HG03066 (cell line): ENCODE measurements around the gene ETV6.
A peak's percentile ranks its signal among the peaks of the same experiment; 100 is the strongest.

Experiments
- ATAC-seq: cut with Tn5 transposase; IDR thresholded peaks from one replicate; pipeline ENCODE4 v1.9.1; 2021; ENCODE audit warnings: low read depth; ENCODE audit not compliant: unreplicated experiment

Gene ETV6

DNA sequence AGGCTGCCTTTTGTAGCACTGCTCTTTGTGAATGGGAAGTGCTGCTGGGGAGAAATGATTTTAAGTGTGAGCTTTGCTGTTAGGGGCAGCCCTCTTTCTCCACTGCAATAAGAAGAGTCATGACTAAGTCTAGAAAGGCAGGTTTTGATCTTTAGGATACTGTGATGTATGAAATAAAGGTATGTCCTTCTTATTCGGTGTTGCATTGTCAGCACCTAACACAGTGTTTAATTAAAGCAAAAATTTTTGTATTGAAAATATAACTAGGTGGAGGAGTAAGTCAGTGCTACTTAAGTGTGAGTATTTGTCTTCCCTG is 81.5 kb downstream of the ETV6 start:
- ATAC-seq: no peak

DNA sequence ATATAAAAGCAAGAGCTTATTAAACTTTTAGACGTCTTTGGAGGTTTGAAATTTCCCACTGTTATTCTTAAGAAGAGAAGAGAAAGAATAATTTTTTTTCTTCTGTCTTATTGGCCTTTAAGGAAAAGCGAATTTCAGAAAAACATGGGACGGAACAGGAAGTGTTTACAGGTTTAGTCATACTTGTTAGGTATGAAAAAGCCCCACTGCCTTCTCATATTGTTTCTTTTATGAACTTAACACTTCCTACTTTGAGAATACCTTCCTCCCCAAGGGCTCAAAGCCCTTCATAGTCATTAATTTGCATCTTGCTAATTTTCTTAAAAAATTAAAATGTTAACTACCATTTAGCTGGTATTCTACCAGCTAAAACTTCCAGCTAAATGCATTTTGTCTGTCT is 82.0 kb downstream of the ETV6 start:
- no peak for ATAC-seq

DNA sequence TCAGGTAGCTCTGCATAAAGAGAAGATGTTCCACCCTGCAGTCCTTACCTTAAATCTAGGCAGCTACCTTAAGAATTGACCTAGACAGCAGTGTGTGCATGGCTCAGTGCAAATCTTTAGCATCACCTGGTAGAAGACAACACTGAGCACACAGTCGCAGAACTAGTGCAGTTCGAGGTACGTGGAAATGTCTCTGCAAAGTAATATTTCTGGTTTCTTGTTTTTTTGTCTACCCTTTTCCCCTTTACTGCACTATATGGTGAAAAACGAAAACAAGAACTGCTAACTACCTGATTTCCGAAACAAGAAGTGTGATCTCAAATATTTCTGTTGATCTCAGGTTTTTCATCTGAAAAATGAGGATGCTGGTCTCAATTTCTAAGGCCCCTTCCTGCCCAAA is 82.5 kb downstream of the ETV6 start:
- ATAC-seq: peak; percentile 43

DNA sequence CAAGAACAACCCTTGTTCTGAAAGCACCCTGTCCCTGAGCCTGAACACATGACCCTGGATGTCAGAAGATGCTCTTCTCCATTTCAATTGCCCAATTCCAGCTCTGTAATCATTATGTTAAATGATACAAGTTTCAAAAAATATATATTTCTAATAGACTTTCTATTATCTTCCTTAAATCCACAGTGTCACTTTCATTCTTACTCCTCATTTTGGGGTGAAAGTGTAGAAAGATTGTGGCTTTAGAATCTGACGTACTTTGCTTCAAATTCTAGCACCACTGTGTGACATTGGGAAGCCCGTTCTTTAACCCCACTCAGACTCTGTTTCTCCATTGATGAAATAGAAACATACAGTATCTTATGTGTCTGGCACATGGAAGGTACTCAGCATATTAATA is 83.2 kb downstream of the ETV6 start:
- no peak for ATAC-seq

DNA sequence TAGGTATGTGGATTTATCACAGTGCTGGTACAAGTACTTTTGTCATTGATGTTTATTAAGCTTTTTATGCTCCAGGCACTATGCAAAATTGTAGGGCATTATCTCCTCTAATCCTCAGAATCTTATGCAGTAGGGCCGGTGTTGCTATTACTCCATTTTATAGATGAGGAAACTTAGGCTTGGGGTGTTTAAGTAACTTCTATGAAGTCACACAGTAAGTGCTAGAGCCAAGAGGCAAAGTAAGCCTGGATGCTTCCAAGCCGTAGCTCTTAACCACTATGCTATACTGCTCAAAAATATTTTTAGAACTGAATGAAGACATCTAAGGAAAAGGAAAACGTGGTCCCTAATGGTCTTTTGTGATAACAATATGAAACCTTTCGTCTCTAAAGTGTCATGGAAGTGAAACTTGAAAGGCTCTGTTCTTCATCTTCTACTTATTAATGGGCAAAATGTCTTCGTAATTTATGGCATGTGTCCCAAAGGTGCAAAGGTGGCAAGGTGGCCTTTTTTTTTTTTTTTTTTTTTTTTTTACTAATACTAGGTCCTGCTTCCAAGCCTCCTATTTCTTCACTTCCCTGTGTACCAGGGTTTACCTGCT is 85.2 kb downstream of the ETV6 start:
- no peak for ATAC-seq

DNA sequence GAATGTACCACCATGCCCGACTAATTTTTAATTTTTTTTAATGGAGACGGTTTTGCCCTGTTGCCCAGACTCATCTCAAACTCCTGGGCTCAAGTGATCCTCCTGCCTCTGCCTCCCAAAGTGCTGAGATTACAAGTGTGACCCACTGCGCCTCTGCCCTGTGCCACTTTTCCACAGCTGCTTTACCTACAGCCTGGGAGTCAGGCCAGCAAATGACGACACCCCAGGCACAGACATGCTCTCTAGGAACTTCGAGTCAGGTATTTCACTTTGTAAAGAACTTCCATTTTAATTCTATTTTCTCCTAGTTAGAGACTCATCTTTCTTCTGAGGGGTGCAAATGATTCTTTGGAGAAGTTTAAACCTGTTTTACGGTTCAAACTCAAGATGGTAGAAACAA is 89.0 kb downstream of the ETV6 start:
- ATAC-seq: no peak

DNA sequence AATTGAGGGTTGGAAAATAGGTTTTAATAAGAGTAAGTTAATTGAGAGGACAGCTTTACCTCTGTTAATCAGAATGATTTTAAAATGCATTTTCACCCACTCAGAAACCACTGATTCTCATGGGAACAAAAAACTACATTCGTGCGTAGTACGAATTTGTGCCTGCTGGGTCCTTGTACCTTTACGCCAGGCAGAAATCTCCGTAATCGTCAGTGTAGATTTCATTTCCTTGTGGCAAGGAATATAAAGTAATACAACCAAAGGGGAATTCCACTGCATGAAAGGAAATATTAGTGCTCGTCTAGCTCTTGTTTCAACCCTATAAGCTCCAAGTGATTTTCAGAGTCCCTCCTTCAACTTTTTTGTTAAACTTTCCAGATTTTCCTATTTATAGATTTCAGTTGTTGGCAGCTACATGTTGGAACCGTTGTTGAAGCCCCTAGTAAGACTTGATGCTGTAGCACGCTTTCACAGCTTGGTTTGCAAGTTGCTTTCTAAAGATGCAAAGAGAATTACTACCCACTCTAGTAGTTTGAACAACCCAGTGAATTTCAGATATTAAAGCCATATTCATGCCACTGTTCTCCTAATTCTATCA is 90.6 kb downstream of the ETV6 start:
- no peak for ATAC-seq

DNA sequence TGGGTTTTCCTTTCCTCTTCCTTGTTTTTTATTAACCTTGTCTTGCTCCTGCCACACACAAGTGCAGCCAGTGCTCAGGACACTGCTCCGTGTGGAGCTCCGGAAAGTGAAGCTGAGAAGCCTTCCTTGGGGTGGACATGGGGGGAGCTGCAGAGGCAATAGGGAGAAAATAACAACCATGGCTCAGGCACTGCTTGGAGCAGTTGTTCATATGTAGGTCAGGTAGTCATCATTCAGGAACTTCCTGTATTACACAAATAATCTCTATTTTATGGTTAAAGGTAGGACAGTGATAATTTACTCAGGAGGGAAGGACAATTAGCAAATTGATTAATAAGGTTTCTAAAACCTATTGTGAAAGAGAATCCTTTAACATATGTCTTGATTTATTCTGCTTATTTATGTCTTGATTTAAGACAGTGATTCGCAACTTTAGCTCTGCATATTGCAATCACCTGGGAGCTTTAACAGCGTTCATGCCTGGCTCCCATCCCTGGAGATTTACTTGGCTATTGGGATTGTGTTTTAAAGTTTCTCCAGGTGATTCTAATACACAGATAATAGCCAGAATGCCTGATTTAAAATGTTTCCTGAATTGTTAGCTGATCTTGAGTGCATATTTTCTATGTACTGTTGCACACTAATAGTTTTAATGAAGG is 92.1 kb downstream of the ETV6 start:
- ATAC-seq: no peak

DNA sequence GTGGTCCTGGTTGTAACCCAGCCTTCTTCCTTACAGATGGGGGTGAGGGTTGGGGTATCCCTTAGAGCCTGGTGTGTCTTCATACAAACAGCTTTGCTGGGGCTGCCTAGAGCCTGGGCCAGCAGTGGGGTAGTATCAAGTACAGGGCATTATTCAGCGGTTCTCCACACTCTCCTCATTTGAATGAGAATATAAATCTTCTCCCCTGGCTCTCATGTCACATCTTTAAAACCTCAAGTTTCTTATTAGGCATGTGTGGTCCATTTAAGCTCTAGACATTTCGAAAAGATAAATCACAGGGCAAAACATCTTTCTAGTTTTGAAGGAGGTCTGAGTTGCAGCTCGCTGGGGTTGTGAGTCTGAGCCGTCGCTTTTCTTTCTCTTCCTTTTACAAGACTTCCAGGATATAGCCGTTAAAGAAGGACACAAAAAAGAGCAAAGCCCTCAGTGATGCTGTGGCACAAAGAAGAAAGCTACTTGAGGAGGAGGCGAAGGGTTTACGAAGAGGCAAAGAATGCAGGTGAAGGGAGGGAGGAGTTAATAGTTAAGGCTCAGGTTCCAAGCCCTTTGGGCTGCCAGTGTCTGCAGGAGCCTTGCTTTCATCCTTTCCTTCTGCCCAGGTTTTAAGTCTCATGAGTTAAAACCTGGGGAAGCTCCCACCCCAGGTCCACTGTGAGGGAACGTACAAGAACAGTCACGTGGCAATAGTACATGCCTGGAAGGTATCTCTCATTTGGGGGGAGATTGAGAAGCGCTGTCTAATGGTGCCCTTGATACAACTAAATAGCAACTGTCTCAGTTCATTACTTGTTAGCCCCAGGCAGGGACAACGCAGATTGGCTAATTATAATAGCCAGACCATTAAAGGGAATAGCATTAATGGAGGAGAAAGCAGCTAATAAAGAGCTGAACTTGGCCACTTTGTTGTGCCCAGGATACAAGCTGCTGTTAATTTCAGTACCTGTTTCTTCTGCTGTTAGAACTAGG is 94.2 kb downstream of the ETV6 start:
- ATAC-seq: no peak

DNA sequence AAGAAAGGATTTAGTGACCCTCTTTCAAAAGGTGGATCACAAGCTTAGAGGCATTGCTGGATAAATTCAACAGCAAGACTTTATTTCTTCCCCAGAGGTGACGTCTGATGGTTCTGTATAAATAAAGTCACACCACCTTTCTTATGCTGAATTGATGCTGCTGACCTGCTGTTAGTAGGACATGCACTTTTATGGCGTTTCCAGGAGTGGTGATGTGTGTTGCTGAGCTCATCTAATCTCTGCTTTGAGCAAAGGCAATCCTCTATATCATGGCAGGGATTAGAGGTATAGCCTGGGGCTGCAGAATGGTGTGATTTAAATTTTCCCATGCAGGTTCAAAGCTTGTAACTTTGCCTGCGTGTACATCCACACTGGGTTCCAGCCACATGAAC is 94.9 kb downstream of the ETV6 start:
- ATAC-seq: no peak

DNA sequence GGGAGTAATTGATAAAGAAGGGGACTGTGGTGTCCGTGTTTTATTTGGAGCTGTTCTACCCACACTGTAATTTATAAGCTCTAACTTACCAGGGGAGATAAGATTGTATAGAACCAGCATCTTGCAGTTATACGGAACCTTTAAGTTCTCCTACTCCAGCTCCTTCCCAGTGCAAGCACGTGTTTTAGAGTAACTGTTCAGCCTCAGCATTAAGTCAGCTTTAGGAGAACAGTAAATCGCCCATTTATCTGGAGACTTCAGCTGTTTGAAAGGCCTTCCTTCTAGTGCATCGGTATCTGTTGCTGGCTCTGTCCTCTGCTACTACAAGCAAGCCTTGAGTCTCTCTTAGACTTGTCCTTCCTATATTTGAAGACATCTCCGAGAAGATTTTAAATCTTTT is 95.6 kb downstream of the ETV6 start:
- ATAC-seq: no peak

DNA sequence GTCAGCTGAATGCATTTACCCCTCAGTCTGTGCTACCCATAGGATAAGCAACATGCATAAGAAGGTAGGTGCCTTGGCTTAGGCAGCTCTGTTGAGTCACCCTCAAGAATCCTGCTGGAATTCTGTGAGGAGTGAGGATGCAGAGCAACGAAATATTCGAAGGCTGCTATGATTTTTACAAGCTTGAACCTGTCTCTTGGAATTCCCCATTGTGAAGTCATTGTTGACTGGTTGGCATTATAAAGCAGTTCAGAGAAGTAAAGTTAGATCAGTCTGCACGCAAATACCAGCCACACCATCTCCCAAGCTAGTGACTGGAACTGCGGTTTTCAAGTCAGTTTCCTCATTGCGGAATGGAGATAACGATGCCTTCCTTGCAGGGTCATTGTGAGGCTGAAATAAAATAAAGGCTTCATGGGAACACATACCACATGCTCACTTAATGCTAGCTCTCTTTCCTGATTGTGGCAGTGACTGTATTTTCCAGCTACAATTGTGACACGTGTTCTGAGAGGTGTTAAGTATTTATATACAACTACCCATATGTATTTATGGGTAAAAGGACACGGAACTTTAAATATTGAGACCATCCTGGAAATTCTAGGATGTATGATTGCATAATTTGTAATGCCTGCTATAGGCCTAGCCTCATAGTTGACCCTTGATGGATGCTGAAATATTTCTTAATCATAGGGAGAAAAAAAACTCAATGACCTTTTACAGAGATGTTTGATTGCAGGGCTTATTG is 96.7 kb downstream of the ETV6 start:
- ATAC-seq: no peak

DNA sequence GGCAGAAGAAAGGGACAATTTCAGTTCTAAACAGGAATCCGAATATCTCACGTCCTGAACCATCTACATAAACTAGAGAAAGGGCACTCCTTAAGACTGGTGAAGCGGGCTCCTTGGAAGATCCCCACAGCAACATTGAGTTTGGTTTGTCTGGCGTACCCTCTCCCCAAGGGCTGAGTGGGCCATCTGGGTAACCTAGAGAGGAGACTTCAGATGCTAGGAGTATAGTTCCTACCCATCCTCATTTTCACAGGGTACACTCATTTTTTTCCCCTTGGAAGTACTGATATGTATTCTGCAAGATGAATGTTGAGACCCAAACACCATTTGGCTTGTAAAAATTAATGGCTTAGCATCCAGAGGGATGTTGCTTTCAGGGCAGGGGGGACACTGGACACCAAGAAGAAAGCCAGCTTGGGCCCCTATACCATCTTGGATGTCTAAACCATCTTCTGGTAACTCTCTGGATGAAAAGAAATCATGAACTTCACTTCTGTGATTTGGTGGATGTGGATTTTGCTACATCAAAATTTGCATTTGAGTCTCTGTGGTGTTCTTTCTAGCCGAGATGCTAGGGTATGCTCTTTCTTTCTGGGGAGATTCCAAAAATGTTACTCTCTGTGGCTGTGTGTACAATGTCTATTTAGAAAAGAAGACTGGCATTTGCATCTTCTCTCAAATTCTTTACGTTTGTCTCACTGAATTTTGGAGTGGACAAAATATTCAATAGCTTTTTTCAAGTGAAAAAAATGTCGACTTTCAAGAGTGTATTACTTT is 97.7 kb downstream of the ETV6 start:
- ATAC-seq: no peak

DNA sequence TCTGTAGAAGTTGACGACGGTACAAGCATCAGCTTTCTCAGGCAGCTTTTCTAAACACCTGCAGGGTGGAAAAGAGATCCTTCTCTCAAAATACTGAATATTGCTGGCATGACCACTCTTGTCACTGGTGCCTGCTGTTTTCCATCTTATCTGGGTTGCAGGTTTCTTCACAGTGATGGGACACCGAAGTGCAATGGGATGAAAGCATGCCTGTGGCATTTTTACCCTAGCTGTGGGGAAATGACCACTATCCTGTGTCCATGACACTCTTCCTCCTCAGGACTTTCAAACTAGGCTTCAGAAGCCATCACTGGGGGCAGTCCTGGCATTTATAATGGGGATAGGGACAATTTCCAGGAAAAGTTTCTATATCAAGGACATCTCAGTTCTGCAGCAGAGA is 98.5 kb downstream of the ETV6 start:
- no peak for ATAC-seq

DNA sequence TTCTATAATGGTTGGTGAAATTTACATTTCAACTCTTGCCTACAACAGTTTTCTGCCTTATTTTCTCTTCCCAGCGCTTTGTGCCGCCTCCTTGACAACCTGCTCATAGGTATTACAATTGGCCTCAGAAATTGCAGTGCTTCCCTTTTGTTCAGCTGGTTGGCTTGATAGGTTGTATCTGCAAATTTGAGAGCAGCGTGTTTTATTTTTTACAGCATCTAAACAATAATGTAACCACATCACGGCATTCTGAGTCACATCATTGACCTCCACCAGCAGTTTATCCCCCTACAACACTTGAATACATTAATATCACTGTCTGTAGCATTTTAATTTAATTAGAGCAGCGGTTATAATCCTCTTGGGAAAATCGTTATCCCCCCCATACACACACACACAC is 99.4 kb downstream of the ETV6 start:
- no peak for ATAC-seq

DNA sequence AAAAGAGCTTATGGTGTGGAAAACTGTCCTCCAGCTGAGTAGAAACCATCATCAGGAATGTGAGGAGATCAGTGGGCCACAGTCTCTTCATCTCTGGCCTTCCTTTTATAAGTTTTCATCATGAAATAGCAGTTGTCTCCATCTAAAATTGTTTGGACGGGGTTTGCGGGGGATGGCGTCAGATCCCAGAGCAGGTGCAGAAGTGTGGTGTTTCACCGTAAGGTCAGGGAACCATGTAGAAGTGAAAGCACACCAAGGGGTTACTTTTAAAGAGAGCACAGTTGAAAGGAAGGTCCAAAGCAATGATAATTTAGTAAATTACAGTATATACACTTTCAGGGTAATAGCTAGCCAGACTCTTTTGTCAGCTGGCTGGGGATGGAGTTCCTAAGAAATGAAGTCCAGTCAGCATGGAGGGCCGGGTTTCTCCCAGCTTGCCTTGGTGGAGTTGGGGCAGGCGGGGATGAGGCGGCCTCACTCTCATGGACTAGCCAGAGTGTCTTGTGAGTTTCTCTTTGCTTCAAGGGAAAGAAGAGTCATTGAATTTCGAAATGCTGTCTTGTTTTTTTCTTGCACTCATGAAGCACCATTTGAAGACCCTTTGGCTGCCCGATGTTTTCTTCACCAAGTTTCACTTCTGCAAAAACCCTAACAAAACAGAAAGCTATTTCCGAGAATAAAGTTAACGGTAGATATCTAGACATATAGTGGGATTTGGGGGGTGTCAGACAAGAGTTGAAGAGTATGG is 100.6 kb downstream of the ETV6 start:
- peak; percentile 69 for ATAC-seq

DNA sequence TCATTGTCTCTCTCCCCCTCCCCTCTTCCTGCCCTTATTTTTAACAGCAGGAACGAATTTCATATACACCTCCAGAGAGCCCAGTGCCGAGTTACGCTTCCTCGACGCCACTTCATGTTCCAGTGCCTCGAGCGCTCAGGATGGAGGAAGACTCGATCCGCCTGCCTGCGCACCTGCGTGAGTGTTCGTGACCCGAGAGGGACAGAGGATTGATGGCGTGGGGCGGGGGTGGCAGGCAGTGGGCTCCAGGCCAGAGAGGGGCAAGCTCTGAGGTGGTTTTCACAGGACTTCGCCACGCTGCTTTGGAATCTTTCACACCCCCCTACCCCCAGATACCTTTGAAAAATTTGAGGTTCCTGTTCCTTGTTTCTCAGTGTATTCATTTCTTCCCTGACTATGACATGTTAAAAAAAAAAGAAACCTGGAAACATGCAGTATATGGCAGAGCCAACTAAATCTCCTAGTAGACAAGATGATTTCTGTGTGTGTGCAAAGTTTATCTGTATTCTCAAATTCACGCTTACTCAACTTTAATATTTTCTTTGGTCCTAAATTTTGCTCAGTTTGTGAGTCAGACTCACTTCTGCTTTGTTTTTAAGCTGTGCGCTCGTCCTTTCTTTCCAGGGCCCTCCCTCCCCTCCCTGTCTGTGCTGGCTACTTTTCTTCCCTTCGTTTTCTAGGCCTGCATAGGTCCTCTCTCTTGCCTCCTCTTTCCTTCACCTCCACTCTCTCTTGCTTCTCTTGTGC is 103.1 kb downstream of the ETV6 start:
- no peak for ATAC-seq

DNA sequence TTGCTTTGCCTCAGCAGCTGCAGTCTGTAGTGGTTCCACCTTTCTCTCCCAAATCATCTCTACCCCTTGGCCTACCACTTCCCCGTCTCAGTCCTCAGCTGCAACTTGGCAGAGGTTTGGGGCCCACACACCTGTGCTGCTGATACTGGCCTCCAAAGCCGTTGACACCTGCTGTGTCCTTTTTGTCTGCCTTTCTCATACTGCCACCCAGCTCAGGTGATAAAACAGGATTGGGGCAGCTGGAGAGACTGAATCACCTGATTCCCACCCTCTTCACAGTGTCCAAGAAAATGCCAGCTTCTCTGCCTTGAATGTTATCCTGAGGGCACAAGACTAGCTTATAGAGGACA is 103.7 kb downstream of the ETV6 start:
- no peak for ATAC-seq

DNA sequence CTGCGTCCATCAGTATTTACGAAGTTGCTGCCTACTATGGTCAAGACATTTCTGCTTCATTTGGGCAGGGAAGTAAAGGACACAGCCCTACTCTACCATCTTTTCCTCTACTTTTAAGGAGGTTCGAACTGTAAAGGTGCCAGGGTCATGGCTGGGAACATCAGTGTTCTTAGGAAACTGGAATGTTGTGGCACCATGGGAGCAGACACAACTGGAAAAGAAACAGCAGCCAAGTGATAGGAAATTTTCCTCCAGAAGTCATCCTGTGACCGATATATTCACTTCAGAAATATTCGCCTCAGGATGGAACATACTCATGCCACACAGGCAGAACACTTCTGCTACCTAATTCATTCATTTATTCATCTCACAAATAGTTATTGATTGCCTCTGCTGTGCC is 104.4 kb downstream of the ETV6 start:
- no peak for ATAC-seq
